HG03045 (cell line): ENCODE results near the gene SLC9A6.
"Not testable (repeated sequence)": the region's sequence is repeated elsewhere in the genome, so short reads cannot be mapped to it uniquely, and the experiment has no call there.

Experiments
- ATAC-seq: cut with Tn5 transposase; IDR thresholded peaks from one replicate; pipeline ENCODE4 v1.9.1; 2021; ENCODE audit warnings: mild to moderate bottlenecking, moderate library complexity; ENCODE audit not compliant: unreplicated experiment

The SLC9A6 gene

DNA sequence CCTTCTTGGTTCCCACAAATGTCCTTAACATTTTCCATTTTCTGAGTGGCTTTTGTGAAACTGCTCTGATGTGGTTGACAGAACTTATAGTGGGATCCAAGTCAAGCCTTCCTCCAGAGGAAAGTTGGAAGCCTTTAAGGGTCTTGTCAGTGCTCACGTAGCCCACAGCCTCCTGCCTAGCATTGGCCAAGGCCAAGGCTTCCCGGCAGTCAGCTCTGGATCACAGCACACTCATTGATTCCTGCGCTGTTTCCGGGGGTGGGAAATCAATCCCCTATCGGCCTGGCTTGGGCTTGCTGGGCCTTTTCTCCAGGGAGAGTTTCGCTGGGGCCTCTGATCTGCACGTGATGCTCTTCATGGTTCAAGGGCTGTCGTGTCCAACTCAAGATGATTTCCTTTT, 76.1 kb downstream of the SLC9A6 start:
- ATAC-seq = no peak

DNA sequence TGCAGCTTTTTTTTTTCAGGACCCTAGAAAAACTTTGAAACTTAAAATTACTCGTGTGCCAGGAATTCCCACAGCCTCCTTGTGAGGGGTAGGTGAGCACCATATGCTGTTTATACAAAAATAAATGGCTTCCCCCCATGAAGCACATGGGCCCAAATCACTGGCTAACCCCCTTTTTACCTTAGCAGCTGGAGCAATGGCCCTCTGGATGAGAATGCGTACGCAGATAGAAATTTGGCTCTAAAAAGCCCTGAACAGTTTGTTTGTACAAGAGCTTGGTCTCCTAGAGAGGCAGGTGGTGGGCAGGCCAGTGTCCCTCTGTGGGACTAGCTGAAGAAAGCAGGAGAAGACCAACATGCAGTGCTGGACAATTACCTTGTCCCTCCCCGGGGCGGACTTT, 76.5 kb downstream of the SLC9A6 start:
- no peak for ATAC-seq

DNA sequence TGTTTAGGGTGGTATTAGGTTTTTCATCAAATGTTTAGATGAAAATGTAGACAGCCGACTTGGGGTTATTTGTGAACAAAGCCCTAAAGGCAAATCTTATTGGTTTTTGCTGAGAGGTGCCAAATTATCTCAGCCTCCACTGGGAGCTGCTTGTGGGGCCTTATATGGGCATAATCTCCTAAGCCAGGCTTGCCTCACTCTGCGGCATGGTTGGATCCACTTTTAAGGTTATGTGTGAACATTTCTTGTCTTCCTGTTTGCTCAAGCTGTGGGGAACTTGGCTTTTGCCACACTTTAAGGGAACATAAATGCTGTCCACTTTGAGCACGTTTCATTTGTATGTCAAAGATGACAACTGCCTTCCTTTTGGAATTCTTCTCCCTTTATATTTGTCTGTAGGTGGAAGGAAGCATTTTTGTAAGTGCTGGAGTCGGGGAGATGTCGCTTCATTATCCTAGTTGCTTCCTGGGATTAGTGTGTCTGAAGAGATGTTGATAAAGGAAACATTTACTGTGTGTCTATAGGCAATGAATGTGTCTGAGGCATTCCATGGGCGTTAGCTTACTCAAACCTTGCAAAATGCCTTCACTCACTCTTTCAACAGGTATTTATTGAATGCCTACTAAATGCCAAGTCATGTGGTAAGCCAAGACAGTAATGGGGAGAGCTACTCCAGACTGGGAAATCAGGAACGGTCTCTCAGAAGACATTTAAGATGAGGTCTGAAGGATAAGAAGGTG, 78.3 kb downstream of the SLC9A6 start:
- ATAC-seq = no peak

DNA sequence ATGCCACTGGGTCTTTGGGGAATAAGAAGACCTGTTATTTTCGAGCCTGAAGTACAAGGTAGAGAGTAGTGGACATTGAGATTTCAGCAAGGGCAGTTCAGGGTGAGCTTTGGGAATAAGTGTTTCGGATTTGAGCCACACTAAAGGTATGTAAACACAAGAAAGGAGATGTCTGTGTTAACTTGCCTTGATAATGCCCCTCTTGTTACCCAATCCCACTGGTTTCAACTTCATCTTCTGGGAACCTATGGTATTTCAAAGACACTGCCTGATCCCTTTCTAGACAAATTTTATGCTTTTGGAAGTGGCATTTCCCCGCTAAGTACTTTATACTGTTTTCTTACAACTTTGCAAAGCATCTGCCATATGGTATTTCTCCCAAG, 79.4 kb downstream of the SLC9A6 start:
- no peak for ATAC-seq

DNA sequence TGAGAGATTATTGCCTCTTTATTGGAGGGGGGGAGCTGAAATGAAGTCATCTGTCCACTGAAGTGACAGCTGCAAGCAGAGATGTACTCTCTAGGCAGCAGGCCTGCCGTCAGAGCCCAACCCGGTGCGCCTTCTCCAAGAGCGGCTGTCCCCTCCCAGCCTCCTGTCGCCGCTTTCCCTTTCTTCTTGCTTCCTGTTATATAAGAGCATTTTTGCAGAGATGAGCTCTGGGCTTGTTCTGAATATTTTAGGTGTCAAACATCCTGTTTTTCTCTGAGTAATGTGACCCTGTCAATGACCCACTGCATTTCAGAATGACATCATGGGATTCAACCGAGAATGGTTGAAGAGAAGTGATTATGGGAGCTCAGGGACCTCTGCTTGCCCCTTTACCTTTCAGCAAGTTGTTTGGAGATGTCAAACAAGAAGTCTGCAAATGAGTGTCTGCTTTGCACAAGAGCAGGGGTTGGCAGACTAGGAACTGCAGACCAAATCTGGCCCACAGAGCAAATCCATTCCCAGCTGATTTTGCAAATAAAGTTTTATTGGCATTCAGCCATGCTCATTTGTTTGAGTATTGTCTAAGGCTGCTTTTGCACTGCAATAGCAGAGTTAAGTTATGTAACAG, 79.9 kb downstream of the SLC9A6 start:
- no peak for ATAC-seq

DNA sequence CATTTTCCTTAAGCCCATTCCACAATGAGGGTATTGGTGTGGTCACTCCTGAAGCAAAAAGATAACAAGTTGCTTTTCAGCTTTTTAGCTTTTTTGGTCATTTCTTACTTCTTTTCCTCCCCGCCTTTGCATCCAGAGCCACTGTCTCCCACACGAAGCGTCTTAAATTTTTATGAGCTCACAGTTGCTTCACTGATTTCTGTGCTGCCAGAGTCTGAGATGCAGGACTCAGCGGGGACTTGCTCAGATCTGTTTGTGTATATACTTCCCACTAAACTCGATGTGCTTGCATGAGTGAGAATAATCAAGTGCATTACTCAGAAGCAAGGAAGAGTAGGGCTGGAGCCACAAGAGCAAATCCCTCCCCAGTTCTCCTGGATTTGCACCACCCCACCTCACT, 81.9 kb downstream of the SLC9A6 start:
- no peak for ATAC-seq

DNA sequence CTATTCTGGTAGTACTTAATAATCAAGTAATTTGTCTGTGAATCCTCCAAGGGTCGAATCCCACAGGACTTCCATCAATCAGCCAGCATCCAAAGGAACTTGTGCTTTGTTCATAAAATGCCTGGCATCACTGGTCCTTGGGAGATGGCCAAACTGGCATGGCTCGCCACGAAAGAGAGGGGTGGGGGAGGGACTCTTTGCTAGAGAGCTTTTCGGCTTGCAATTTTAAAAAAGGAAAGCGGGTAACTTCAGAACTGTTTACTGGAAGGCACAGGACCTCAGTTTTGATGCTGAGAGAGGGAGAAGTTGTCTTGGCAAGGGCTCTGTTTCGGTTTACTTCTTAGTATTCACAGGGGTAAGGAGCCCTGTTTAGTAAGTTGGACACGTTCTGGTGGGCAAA, 82.7 kb downstream of the SLC9A6 start:
- no peak for ATAC-seq

DNA sequence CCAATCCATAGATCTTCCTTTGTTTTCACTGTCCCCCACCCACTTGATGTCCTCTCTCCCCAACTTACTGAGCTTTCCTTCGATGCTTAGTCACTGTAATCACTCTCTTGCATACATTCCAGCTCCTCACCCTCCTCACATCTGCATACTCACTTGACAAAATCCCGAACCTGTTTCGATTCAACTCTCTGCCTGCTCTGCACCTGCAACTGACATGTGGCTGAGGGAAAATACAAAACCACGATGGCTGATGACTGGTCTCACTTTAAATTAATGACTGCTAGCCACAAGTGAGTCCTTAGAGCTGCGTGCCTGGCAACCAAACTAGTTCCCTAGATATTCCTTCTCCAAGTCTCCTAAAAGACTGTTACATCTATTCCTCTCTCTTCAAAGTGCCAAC, 91.7 kb downstream of the SLC9A6 start:
- ATAC-seq = no peak

DNA sequence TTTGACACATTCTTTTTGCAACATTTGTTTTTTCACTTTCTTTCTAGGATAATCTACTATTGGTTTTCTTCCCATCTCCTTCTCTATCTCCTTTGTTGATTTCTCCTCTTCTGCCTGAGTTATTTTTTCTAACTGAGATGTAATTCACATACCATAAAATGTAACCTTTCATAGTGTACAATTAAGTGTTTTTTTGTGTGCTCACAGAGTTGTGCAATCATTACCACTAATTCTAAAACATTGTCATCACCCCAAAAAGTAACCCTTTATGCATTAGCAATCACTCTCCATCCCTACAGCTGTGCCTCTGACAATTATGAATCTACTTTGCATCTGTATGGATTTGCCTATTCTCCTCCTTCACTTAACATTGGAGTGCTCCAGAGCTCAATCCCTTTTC, 95.5 kb downstream of the SLC9A6 start:
- no peak for ATAC-seq

DNA sequence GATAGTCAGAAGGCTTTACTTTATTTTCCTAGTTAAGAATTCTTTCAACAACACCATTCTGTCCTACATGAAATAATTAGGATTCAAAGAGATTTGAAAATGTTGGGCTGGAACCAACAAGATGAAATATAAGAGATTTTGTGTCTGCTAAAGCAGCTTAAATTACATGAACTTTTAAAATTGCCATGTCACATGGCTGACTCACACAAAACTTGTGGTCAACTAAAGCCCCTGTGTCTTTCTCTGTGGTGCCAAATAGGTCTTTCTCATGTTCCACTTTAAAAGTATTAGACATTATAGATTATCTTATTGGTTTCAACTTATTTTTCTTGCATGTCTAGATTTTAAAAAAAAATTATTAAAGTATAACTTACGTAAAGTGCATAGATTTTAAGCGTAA, 101.3 kb downstream of the SLC9A6 start:
- ATAC-seq = no peak

DNA sequence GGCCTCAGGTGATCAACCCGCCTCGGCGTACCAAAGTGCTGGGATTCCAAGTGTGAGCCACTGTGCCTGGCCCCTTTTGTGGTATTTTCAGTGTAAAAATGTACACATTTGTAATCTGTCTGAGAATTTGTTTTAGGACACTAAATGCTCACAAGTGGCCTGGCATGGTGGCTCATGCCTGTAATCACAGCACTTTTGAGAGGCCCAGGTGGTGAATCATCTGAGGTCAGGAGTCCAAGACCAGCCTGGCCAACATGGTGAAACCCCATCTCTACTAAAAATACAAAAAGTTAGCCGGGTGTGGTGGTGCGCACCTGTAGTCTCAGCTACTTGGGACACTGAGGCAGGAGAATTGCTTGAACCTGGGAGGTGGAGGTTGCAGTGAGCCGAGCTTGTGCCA, 106.7 kb downstream of the SLC9A6 start:
- ATAC-seq = not testable (repeated sequence)

DNA sequence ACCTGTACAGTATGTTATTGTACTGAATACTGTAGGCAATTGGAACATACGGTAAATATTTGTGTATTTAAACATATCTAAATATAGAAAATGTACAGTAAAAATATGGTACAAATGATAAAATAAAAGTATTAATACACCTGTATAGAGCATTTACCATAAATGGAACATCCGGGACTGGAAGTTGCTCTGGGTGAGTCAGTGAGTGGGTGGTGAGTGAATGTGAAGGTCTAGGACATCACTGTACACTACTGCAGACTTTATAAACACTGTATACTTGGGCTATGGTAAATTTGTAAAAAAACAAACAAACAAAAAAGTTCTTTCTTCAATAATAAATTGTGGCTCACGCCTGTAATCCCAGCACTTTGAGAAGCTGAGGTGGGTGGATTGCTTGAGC, 109.7 kb downstream of the SLC9A6 start:
- no peak for ATAC-seq
